Adrenal gland (tissue), 5 donors: ENCODE measurements around the gene SNX11.

ENCODE experiments used
- POLR2A ChIP-seq, 2 donors: fragments of 450-650 bp; IDR thresholded peaks; one replicate each; pipeline ENCODE4 v1.6.1; 2017; ENCODE audit warnings: antibody characterized with exemption in 2 of 2, mild to moderate bottlenecking in 2 of 2, moderate library complexity in 1 of 2
- TF ChIP-seq, protein P1 (sequence below), 6 experiments: fragments of 450-650 bp in 4 of 6; fragments of 200-600 bp in 2 of 6; sonication (generic) in 1 of 6; IDR thresholded peaks; 1 replicate in 5 of 6; 2 replicates in 1 of 6; pipeline versions ENCODE4 v1.5.1 to v1.8.0; 2016 to 2021; ENCODE audit warnings: antibody characterized with exemption in 6 of 6, mild to moderate bottlenecking in 2 of 6, moderate library complexity in 1 of 6
- donor health status: DM: no; HTN: no; CAD: no.

GRCh38 chr17:48058393-48059124 lies 49.0 kb upstream of the SNX11 start:
- no peak for TF ChIP-seq POLR2A (IDR thresholded peaks at IDR 0.05)
- TF ChIP-seq, protein P1, sequence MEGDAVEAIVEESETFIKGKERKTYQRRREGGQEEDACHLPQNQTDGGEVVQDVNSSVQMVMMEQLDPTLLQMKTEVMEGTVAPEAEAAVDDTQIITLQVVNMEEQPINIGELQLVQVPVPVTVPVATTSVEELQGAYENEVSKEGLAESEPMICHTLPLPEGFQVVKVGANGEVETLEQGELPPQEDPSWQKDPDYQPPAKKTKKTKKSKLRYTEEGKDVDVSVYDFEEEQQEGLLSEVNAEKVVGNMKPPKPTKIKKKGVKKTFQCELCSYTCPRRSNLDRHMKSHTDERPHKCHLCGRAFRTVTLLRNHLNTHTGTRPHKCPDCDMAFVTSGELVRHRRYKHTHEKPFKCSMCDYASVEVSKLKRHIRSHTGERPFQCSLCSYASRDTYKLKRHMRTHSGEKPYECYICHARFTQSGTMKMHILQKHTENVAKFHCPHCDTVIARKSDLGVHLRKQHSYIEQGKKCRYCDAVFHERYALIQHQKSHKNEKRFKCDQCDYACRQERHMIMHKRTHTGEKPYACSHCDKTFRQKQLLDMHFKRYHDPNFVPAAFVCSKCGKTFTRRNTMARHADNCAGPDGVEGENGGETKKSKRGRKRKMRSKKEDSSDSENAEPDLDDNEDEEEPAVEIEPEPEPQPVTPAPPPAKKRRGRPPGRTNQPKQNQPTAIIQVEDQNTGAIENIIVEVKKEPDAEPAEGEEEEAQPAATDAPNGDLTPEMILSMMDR (IDR thresholded peaks at IDR 0.05), result no peak
